Measurements from ENCODE around the gene GAL3ST2. TPM values are rescaled to one million over a fixed set of nuclear protein-coding genes. Genes with fewer than 3 reads are reported as not detected.
"Not testable (repeated sequence)": the region's sequence is repeated elsewhere in the genome, so short reads cannot be mapped to it uniquely, and the experiment has no call there.

The GAL3ST2 gene
- polyA plus RNA-seq, 1 donor from 2014 or later: not detected

GRCh38 chr2:241817126-241817820, 40.7 kb downstream of the GAL3ST2 start:
- H3K27me3 ChIP-seq (ENCODE audit: insufficient read depth, low read depth, low read length): no peaks in the 10 kb centered on the region
- no peak overlapping the region for H3K4me3 ChIP-seq (ENCODE audit: low read length)
- no peak overlapping the region for H3K9ac ChIP-seq (ENCODE audit: low read length)
- no peak overlapping the region for H3K4me2 ChIP-seq (ENCODE audit: low read length)
- H4K20me1 ChIP-seq (ENCODE audit: insufficient read depth): no peaks in the 10 kb centered on the region
- H3K27ac ChIP-seq (ENCODE audit: low read length): no peak overlapping the region
- no peaks in the 10 kb centered on the region for H3K9me2 ChIP-seq (ENCODE audit: insufficient read depth, low read length)
- no peaks in the 10 kb centered on the region for H3K79me2 ChIP-seq (replicated peaks; ENCODE audit: insufficient read depth, low read length)
- no peaks in the 10 kb centered on the region for H3K36me3 ChIP-seq (ENCODE audit: insufficient read depth, low read length)
- no peak overlapping the region for H2AFZ ChIP-seq (ENCODE audit: low read depth, low read length)
- H3F3A ChIP-seq (ENCODE audit: insufficient read depth, low read length, poor library complexity, severe bottlenecking): no peaks in the 10 kb centered on the region
- no peaks in the 10 kb centered on the region for H3K9me3 ChIP-seq (ENCODE audit: low read length)
- TF ChIP-seq MXI1 (conservative IDR thresholded peaks at IDR 0.05; ENCODE audit: poor library complexity, severe bottlenecking) (no peak), RAD21 (conservative IDR thresholded peaks at IDR 0.05) (no peak), SMC3 (conservative IDR thresholded peaks at IDR 0.05; ENCODE audit: poor library complexity) (no peak), POLR2AphosphoS5 (IDR thresholded peaks at IDR 0.05) (no peak), TAF1 (IDR thresholded peaks at IDR 0.05; ENCODE audit: low read depth) (no peak), EZH2 (IDR thresholded peaks at IDR 0.05; ENCODE audit: borderline replicate concordance, insufficient read depth, low read length, poor library complexity, severe bottlenecking) (no peak), EP300 (conservative IDR thresholded peaks at IDR 0.05; ENCODE audit: poor library complexity, severe bottlenecking) (no peak)
- TF ChIP-seq, protein P1, sequence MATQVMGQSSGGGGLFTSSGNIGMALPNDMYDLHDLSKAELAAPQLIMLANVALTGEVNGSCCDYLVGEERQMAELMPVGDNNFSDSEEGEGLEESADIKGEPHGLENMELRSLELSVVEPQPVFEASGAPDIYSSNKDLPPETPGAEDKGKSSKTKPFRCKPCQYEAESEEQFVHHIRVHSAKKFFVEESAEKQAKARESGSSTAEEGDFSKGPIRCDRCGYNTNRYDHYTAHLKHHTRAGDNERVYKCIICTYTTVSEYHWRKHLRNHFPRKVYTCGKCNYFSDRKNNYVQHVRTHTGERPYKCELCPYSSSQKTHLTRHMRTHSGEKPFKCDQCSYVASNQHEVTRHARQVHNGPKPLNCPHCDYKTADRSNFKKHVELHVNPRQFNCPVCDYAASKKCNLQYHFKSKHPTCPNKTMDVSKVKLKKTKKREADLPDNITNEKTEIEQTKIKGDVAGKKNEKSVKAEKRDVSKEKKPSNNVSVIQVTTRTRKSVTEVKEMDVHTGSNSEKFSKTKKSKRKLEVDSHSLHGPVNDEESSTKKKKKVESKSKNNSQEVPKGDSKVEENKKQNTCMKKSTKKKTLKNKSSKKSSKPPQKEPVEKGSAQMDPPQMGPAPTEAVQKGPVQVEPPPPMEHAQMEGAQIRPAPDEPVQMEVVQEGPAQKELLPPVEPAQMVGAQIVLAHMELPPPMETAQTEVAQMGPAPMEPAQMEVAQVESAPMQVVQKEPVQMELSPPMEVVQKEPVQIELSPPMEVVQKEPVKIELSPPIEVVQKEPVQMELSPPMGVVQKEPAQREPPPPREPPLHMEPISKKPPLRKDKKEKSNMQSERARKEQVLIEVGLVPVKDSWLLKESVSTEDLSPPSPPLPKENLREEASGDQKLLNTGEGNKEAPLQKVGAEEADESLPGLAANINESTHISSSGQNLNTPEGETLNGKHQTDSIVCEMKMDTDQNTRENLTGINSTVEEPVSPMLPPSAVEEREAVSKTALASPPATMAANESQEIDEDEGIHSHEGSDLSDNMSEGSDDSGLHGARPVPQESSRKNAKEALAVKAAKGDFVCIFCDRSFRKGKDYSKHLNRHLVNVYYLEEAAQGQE (IDR thresholded peaks at IDR 0.05; ENCODE audit: borderline replicate concordance): no peak
- TF ChIP-seq, protein P2, sequence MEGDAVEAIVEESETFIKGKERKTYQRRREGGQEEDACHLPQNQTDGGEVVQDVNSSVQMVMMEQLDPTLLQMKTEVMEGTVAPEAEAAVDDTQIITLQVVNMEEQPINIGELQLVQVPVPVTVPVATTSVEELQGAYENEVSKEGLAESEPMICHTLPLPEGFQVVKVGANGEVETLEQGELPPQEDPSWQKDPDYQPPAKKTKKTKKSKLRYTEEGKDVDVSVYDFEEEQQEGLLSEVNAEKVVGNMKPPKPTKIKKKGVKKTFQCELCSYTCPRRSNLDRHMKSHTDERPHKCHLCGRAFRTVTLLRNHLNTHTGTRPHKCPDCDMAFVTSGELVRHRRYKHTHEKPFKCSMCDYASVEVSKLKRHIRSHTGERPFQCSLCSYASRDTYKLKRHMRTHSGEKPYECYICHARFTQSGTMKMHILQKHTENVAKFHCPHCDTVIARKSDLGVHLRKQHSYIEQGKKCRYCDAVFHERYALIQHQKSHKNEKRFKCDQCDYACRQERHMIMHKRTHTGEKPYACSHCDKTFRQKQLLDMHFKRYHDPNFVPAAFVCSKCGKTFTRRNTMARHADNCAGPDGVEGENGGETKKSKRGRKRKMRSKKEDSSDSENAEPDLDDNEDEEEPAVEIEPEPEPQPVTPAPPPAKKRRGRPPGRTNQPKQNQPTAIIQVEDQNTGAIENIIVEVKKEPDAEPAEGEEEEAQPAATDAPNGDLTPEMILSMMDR (IDR thresholded peaks at IDR 0.05; ENCODE audit: poor library complexity, severe bottlenecking): no peak

GRCh38 chr2:241817821-241818215, 41.2 kb downstream of the GAL3ST2 start:
- H3K4me3 ChIP-seq (ENCODE audit: low read length); H3K79me2 ChIP-seq (replicated peaks; ENCODE audit: insufficient read depth, low read length); H3K4me2 ChIP-seq (ENCODE audit: low read length); H2AFZ ChIP-seq (ENCODE audit: low read depth, low read length); H3K27ac ChIP-seq (ENCODE audit: low read length); H3K9me3 ChIP-seq (ENCODE audit: low read length); H3F3A ChIP-seq (ENCODE audit: insufficient read depth, low read length, poor library complexity, severe bottlenecking); H3K36me3 ChIP-seq (ENCODE audit: insufficient read depth, low read length); H4K20me1 ChIP-seq (ENCODE audit: insufficient read depth); H3K27me3 ChIP-seq (ENCODE audit: insufficient read depth, low read depth, low read length); H3K9me2 ChIP-seq (ENCODE audit: insufficient read depth, low read length); H3K9ac ChIP-seq (ENCODE audit: low read length): not testable (repeated sequence)

All from neural cell (in vitro differentiated cells).